Peyer's patch (tissue), 4 donors: ENCODE results near the gene SYPL2. TPM values are rescaled to one million over a fixed set of nuclear protein-coding genes. Genes with fewer than 3 reads are reported as not detected.

ENCODE experiments used
- DNase-seq, 3 donors: peaks; one replicate each; pipeline ENCODE4 v3.0.0-alpha.2; 2017 to 2019
- H3K27ac ChIP-seq, 4 donors: fragments of 200-600 bp; sonication (generic); one replicate each; pipeline ENCODE4 v1.5.1; 2016 to 2019
- H3K27me3 ChIP-seq, 2 donors: fragments of 200-600 bp; sonication (generic); one replicate each; pipeline ENCODE4 v1.5.1; 2019
- H3K36me3 ChIP-seq, 3 donors: fragments of 200-600 bp; sonication (generic); one replicate each; pipeline ENCODE4 v1.5.1; 2016 to 2019
- H3K4me1 ChIP-seq, 4 donors: fragments of 200-600 bp; sonication (generic); one replicate each; pipeline ENCODE4 v1.5.1; 2016 to 2019
- H3K4me3 ChIP-seq, 4 donors: fragments of 200-600 bp; sonication (generic); 1 replicate in 3 of 4; 2 replicates in 1 of 4; pipeline ENCODE4 v1.5.1; 2016 to 2019; ENCODE audit warnings: mild to moderate bottlenecking in 1 of 4
- H3K9me3 ChIP-seq, 4 donors: fragments of 200-600 bp; sonication (generic); one replicate each; pipeline ENCODE4 v1.5.1; 2016 to 2019; ENCODE audit warnings: mild to moderate bottlenecking in 1 of 4
- CTCF ChIP-seq, 6 experiments: fragments of 450-650 bp in 4 of 6; fragments of 200-600 bp in 2 of 6; sonication (generic) in 1 of 6; IDR thresholded peaks; one replicate each; pipeline ENCODE4 v1.5.1; 2017 to 2019; ENCODE audit warnings: antibody characterized with exemption in 6 of 6, mild to moderate bottlenecking in 3 of 6, moderate library complexity in 1 of 6
- POLR2A ChIP-seq, 2 donors: fragments of 450-650 bp; IDR thresholded peaks; one replicate each; pipeline ENCODE4 v1.5.1; 2017; ENCODE audit warnings: antibody characterized with exemption in 2 of 2, mild to moderate bottlenecking in 2 of 2, moderate library complexity in 2 of 2
- total RNA-seq, 4 donors: library from RNA; depleted of rRNA; stranded (reverse); fragments of >200 nt; gene quantifications; one replicate each; pipeline ENCODE4 v1.1.0, GENCODE V29; 2016

Gene SYPL2
- total RNA-seq, 4 donors from 2014 or later = 0.67 TPM; not detected in 3

DNA sequence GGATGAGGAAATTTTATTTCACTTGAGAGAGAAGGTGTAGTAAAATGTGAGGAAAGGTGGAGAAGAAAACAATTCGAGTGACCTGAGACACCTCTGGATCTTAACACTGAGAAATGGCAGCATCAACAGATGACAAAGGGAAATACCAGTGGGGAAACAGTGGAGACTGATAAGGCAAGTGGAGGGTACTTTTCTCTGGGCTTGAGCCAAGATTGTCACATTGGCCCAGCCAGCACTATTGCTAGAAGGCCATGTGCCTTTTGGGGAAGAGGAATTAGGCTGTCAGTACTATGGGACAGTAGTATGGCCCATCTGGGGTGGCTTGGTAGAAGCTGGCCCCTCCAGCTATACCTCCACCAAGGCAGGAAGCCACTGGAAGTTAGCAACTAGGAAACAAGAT, 8.4 kb downstream of the SYPL2 start:
- Histone ChIP-seq H3K27me3 (peaks cover 0 to 6% of the 10 kb centered on the region in 2 donors), H3K36me3 (no peaks in the 10 kb centered on the region), H3K27ac (no peak overlapping the region), H3K4me3 (no peak overlapping the region), H3K9me3 (no peaks in the 10 kb centered on the region), H3K4me1 (no peaks in the 10 kb centered on the region)
- no peak for TF ChIP-seq POLR2A (IDR thresholded peaks at IDR 0.05)
- TF ChIP-seq CTCF (IDR thresholded peaks at IDR 0.05) = no peak
- DNase-seq = no peak

DNA sequence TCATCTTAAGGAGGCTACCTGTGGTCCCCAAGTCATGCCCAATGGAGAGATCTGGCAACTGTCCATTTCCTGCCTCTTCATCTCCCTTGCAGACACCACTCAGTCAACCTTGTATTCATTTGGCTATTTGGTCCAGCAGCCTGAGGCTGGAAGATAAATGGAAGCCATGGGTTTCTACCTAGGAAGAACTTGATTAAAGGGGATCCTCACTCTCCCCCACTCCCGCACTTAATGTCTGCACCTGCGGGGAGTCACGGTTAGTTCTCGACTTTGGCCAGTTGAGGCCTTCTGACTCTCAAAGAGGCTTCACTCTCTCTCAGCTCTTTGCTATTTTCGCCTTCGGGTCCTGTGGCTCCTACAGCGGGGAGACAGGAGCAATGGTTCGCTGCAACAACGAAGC, 8.9 kb downstream of the SYPL2 start:
- no peak for DNase-seq
- Histone ChIP-seq H3K9me3 (no peaks in the 10 kb centered on the region), H3K27me3 (peaks cover 0 to under 1% of the 10 kb centered on the region in 2 donors), H3K27ac (no peak overlapping the region), H3K4me1 (no peaks in the 10 kb centered on the region), H3K36me3 (no peaks in the 10 kb centered on the region), H3K4me3 (no peak overlapping the region)
- no peak for TF ChIP-seq POLR2A (IDR thresholded peaks at IDR 0.05)
- no peak for TF ChIP-seq CTCF (IDR thresholded peaks at IDR 0.05)

DNA sequence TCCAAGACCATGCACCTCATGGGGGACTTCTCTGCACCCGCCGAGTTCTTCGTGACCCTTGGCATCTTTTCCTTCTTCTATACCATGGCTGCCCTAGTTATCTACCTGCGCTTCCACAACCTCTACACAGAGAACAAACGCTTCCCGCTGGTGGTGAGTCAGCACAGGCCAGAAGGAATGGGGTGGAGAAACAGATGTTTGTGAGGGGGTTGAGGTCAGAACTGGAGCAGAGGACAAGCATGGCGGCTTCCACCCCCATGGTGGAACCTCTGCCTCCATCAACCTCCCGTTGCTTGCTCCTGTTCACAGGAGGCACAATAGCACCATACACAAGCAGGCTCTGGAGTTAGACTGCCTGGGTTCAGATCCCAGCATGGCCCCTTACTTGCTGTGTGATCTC, 10.5 kb downstream of the SYPL2 start:
- Histone ChIP-seq H3K36me3 (no peaks in the 10 kb centered on the region), H3K4me3 (no peak overlapping the region), H3K27ac (no peak overlapping the region), H3K9me3 (no peaks in the 10 kb centered on the region), H3K27me3 (no peaks in the 10 kb centered on the region), H3K4me1 (no peaks in the 10 kb centered on the region)
- TF ChIP-seq POLR2A (IDR thresholded peaks at IDR 0.05) = no peak
- TF ChIP-seq CTCF (IDR thresholded peaks at IDR 0.05) = no peak
- DNase-seq = no peak

DNA sequence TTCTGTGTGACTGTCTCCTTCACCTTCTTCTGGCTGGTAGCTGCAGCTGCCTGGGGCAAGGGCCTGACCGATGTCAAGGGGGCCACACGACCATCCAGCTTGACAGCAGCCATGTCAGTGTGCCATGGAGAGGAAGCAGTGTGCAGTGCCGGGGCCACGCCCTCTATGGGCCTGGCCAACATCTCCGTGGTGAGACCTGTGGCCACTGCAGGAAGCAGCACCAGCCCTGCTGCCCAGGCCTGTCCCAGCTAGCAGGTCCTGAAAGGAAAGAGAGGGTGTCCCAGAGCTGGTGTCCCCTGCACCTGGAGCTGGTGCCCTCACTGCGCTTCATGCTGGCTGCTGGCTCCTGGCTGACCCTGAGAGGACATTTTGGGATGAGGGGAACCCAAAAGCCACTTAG, 11.5 kb downstream of the SYPL2 start:
- no peaks in the 10 kb centered on the region for H3K36me3 ChIP-seq
- H3K27ac ChIP-seq = no peak overlapping the region
- DNase-seq = no peak
- TF ChIP-seq CTCF (IDR thresholded peaks at IDR 0.05) = no peak
- no peak for TF ChIP-seq POLR2A (IDR thresholded peaks at IDR 0.05)
- H3K4me3 ChIP-seq = no peak overlapping the region
- H3K4me1 ChIP-seq = peaks cover 0 to under 1% (median under 1%) of the 10 kb centered on the region in 4 donors
- H3K9me3 ChIP-seq = no peaks in the 10 kb centered on the region
- H3K27me3 ChIP-seq = no peaks in the 10 kb centered on the region

DNA sequence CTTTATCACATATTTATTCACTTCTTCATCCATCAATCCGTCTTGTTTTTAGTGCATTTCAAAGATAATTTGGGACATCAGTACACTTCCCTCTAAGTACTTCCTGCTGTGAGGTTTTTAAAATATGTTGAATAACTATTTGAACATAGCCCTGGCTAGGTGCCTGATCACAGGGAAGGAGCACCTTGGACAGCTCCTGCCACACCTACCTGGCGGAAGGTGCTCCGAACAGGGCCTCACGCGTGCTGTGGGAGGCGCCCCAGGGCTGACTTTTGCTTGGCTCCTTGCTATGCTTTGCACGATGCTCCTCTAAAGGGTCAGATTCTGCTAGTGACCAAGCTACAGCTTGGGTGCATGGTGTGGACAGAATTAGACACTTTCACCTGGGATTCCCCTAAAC, 12.5 kb downstream of the SYPL2 start:
- TF ChIP-seq CTCF (IDR thresholded peaks at IDR 0.05) = no peak
- TF ChIP-seq POLR2A (IDR thresholded peaks at IDR 0.05) = no peak
- Histone ChIP-seq H3K4me1 (peaks cover 0 to 7% (median 1%) of the 10 kb centered on the region in 4 donors), H3K4me3 (no peak overlapping the region), H3K36me3 (no peaks in the 10 kb centered on the region), H3K27ac (no peak overlapping the region), H3K9me3 (no peaks in the 10 kb centered on the region), H3K27me3 (no peaks in the 10 kb centered on the region)
- no peak for DNase-seq

DNA sequence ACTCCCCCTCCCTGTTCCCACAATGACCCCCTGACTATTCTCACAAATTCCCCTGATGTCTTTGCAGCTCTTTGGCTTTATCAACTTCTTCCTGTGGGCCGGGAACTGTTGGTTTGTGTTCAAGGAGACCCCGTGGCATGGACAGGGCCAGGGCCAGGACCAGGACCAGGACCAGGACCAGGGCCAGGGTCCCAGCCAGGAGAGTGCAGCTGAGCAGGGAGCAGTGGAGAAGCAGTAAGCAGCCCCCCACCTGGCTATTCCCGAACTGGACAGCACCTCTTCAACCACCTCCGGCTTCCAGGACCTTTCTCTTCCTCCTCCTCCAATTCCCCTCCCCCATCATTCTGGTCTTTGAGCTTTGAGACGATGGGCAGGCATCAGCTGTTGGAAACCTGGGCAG, 13.0 kb downstream of the SYPL2 start:
- Histone ChIP-seq H3K9me3 (no peaks in the 10 kb centered on the region), H3K36me3 (no peaks in the 10 kb centered on the region), H3K4me1 (peaks cover 0 to 7% (median 2%) of the 10 kb centered on the region in 4 donors), H3K4me3 (no peak overlapping the region), H3K27ac (no peak overlapping the region), H3K27me3 (no peaks in the 10 kb centered on the region)
- DNase-seq = no peak
- TF ChIP-seq POLR2A (IDR thresholded peaks at IDR 0.05) = no peak
- TF ChIP-seq CTCF (IDR thresholded peaks at IDR 0.05) = no peak
